Progenitor cell of endocrine pancreas (in vitro differentiated cells): ENCODE measurements around the gene CRYBB1. TPM values are rescaled to one million over a fixed set of nuclear protein-coding genes. Genes with fewer than 3 reads are reported as not detected.
"Not testable (repeated sequence)": the region's sequence is repeated elsewhere in the genome, so short reads cannot be mapped to it uniquely, and the experiment has no call there.

Experiments used
- DNase-seq: peaks from one replicate; pipeline ENCODE4 v3.0.0; 2021; ENCODE audit warnings: low spot score; ENCODE audit not compliant: unreplicated experiment
- H3K27ac Mint-ChIP-seq: 2 replicates; pipeline ENCODE4 v1.8.0; 2021; ENCODE audit warnings: mild to moderate bottlenecking, moderate library complexity, mixed read lengths
- H3K27me3 Mint-ChIP-seq: 2 replicates; pipeline ENCODE4 v1.8.0; 2021; ENCODE audit warnings: mixed read lengths
- H3K36me3 Mint-ChIP-seq: 2 replicates; pipeline ENCODE4 v1.8.0; 2022; ENCODE audit warnings: mixed read lengths; ENCODE audit not compliant: insufficient read depth
- H3K4me1 Mint-ChIP-seq: 2 replicates; pipeline ENCODE4 v1.8.0; 2021; ENCODE audit warnings: low read depth, mixed read lengths
- H3K4me3 Mint-ChIP-seq: 2 replicates; pipeline ENCODE4 v1.8.0; 2021; ENCODE audit warnings: low read depth, mild to moderate bottlenecking, moderate library complexity, mixed read lengths
- H3K9me3 Mint-ChIP-seq: 2 replicates; pipeline ENCODE4 v1.8.0; 2021; ENCODE audit warnings: low read depth, mixed read lengths
- CTCF ChIP-seq: fragments of 200-600 bp; sonication (generic); IDR thresholded peaks from one replicate; pipeline ENCODE4 v1.5.0; 2021; ENCODE audit warnings: antibody characterized with exemption, mild to moderate bottlenecking; ENCODE audit not compliant: unreplicated experiment
- total RNA-seq: library from RNA; stranded (reverse); gene quantifications from 2 replicates; pipeline ENCODE4 v1.2.1, GENCODE V29; 2021

The CRYBB1 gene
- total RNA-seq, 1 donor from 2014 or later: not detected

- H3K27me3 Mint-ChIP-seq: peaks cover 49% of the 10 kb centered on the region
- DNase-seq: no peak
- H3K4me1 Mint-ChIP-seq: no peaks in the 10 kb centered on the region
- no peak overlapping the region for H3K27ac Mint-ChIP-seq
- H3K9me3 Mint-ChIP-seq: no peaks in the 10 kb centered on the region
- no peak for TF ChIP-seq CTCF
- no peak overlapping the region for H3K4me3 Mint-ChIP-seq
- H3K36me3 Mint-ChIP-seq: no peaks in the 10 kb centered on the region
Observed at GRCh38 chr22:26615830-26616435, 1.9 kb downstream of the CRYBB1 start.

- H3K27me3 Mint-ChIP-seq: peaks cover 49% of the 10 kb centered on the region
- no peak for DNase-seq
- no peak for TF ChIP-seq CTCF
- H3K9me3 Mint-ChIP-seq: no peaks in the 10 kb centered on the region
- no peaks in the 10 kb centered on the region for H3K4me1 Mint-ChIP-seq
- H3K27ac Mint-ChIP-seq: no peak overlapping the region
- no peaks in the 10 kb centered on the region for H3K36me3 Mint-ChIP-seq
- H3K4me3 Mint-ChIP-seq: no peak overlapping the region
Observed at GRCh38 chr22:26615149-26615548, 2.7 kb downstream of the CRYBB1 start.

DNA sequence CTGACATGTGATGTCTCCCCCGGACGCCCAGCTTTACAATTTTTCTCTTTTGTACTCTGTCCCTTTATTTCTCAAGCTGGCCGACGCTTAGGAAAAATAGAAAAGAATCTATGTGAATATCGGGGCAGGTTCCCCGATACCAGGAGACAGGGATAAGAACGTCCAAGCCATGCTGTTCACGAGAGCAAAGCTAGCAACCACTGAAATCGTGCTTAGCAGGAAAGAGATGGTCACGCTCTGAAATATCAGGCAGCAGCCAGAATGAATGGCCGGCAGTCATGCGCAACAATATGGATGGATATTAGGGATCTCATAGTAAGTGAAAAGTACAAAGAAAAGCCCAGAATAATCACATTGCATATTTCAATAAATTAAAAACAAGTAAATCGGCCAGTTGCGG lies 3.5 kb downstream of the CRYBB1 start:
- H3K27ac Mint-ChIP-seq: no peak overlapping the region
- DNase-seq: no peak
- peaks cover 53% of the 10 kb centered on the region for H3K27me3 Mint-ChIP-seq
- H3K4me1 Mint-ChIP-seq: no peaks in the 10 kb centered on the region
- no peak overlapping the region for H3K4me3 Mint-ChIP-seq
- no peaks in the 10 kb centered on the region for H3K9me3 Mint-ChIP-seq
- H3K36me3 Mint-ChIP-seq: no peaks in the 10 kb centered on the region
- no peak for TF ChIP-seq CTCF

GRCh38 chr22:26613753-26614152 lies 4.1 kb downstream of the CRYBB1 start:
- H3K4me1 Mint-ChIP-seq, DNase-seq, H3K4me3 Mint-ChIP-seq, H3K36me3 Mint-ChIP-seq, H3K9me3 Mint-ChIP-seq, H3K27ac Mint-ChIP-seq: not testable (repeated sequence)
- H3K27me3 Mint-ChIP-seq: peaks cover 54% of the 10 kb centered on the region

GRCh38 chr22:26612652-26613051 lies 5.2 kb downstream of the CRYBB1 start:
- Mint-ChIP-seq H3K27me3 (peaks cover 54% of the 10 kb centered on the region), H3K9me3 (no peaks in the 10 kb centered on the region), H3K4me1 (no peaks in the 10 kb centered on the region), H3K27ac (no peak overlapping the region), H3K36me3 (no peaks in the 10 kb centered on the region), H3K4me3 (no peak overlapping the region)
- TF ChIP-seq CTCF: no peak
- no peak for DNase-seq

DNA sequence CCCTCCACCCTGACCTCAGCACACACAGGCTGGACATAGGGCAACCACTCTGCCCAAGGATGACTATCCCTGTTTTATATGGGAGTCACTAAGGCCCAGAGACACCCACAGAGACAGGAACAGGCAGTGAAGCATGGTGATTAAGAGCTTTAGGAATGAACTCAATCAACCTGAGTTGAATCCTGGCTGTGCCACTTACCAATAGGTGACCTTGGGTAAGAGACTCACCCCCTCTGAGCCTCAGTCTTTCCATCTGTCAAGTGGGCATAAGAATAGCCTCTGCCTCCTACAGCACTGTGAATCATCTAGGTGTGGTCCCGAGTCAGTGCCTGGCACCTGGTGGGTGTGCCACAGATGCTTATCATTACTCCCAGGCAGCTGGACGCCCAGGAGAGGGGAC lies 6.8 kb downstream of the CRYBB1 start:
- DNase-seq: no peak
- no peaks in the 10 kb centered on the region for H3K9me3 Mint-ChIP-seq
- no peaks in the 10 kb centered on the region for H3K4me1 Mint-ChIP-seq
- H3K27ac Mint-ChIP-seq: no peak overlapping the region
- no peak overlapping the region for H3K4me3 Mint-ChIP-seq
- no peak for TF ChIP-seq CTCF
- H3K27me3 Mint-ChIP-seq: peaks cover 39% of the 10 kb centered on the region
- H3K36me3 Mint-ChIP-seq: no peaks in the 10 kb centered on the region
